IMR-90 (cell line): ENCODE data around the gene NUDT1. TPM values are rescaled to one million over a fixed set of nuclear protein-coding genes. Genes with fewer than 3 reads are reported as not detected.

Source experiments
- ATAC-seq: fragments of 200-7000 bp; cut with Tn5 transposase; 2 replicates; pipeline ENCODE4 v1.9.1; 2020; ENCODE audit warnings: low read depth, mild to moderate bottlenecking, moderate library complexity
- BruUV-seq: library from RNA; stranded (reverse); fragments of 400-500 nt; replicated peaks from 2 replicates; lab custom pipeline; 2021; lab: Mats Ljungman, UMichigan
- CTCF ChIA-PET: fragments of 300-600 bp; formaldehyde crosslinking; extraction: SDS; loops from one replicate; lab custom pipeline; 2021; ENCODE audit warnings: antibody characterized with exemption; lab: Yijun Ruan, JAX
- POLR2A ChIA-PET: fragments of 300-600 bp; sonication (Branson Sonifier 250); formaldehyde crosslinking; loops from one replicate; lab custom pipeline; 2022; ENCODE audit warnings: antibody characterized with exemption; ENCODE audit not compliant: unreplicated experiment; lab: Charles Lee
- DNase-seq: peaks from one replicate; pipeline ENCODE4 v3.0.0; 2013
- H2AFZ ChIP-seq: replicated peaks from 2 replicates; pipeline ENCODE3; 2013; ENCODE audit warnings: low read length, mild to moderate bottlenecking; ENCODE audit not compliant: poor library complexity
- H2AK5ac ChIP-seq: 2 replicates; pipeline ENCODE4 v1.6.1; 2013; ENCODE audit warnings: low read depth, low read length, inconsistent platforms
- H2AK9ac ChIP-seq: replicated peaks from 2 replicates; pipeline ENCODE3; 2013; ENCODE audit warnings: mild to moderate bottlenecking, low read depth, low read length, moderate library complexity; ENCODE audit not compliant: poor library complexity
- H2BK120ac ChIP-seq: 2 replicates; pipeline ENCODE4 v1.6.1; 2013; ENCODE audit warnings: low read depth, low read length, inconsistent platforms
- H2BK15ac ChIP-seq: 3 replicates; pipeline ENCODE4 v1.6.1; 2013; ENCODE audit warnings: low read depth, low read length, inconsistent platforms
- H2BK20ac ChIP-seq: 2 replicates; pipeline ENCODE4 v1.6.1; 2013; ENCODE audit warnings: low read depth, mild to moderate bottlenecking, inconsistent platforms, low read length, moderate library complexity
- H2BK5ac ChIP-seq: 2 replicates; pipeline ENCODE4 v1.6.1; 2013; ENCODE audit warnings: mild to moderate bottlenecking, low read depth, low read length, inconsistent platforms; ENCODE audit not compliant: poor library complexity, severe bottlenecking
- H3K14ac ChIP-seq: replicated peaks from 2 replicates; pipeline ENCODE4 v1.6.1; 2013; ENCODE audit warnings: low read depth, low read length, inconsistent platforms
- H3K18ac ChIP-seq: 2 replicates; pipeline ENCODE4 v1.6.1; 2013; ENCODE audit warnings: low read depth, low read length, control low read depth
- H3K23ac ChIP-seq: 2 replicates; pipeline ENCODE4 v1.6.1; 2013; ENCODE audit warnings: low read depth, low read length, inconsistent platforms
- H3K27ac ChIP-seq: 2 replicates; pipeline ENCODE4 v1.5.1; 2013; ENCODE audit warnings: mild to moderate bottlenecking, control low read depth, low read length; ENCODE audit not compliant: insufficient read depth
- H3K27me3 ChIP-seq: 2 replicates; pipeline ENCODE4 v1.6.1; 2013; ENCODE audit warnings: low read length; ENCODE audit not compliant: control insufficient read depth, insufficient read depth
- H3K36me3 ChIP-seq: 2 replicates; pipeline ENCODE4 v1.6.1; 2013; ENCODE audit warnings: low read length, mixed read lengths; ENCODE audit not compliant: control insufficient read depth, insufficient read depth
- H3K4ac ChIP-seq: 2 replicates; pipeline ENCODE4 v1.6.1; 2013; ENCODE audit warnings: low read depth, low read length, inconsistent platforms
- H3K4me1 ChIP-seq: 2 replicates; pipeline ENCODE4 v1.6.1; 2013; ENCODE audit warnings: low read length, mixed read lengths; ENCODE audit not compliant: control insufficient read depth, insufficient read depth
- H3K4me2 ChIP-seq: 2 replicates; pipeline ENCODE4 v1.6.1; 2013; ENCODE audit warnings: low read depth, mild to moderate bottlenecking, control low read depth, low read length, moderate library complexity
- H3K4me3 ChIP-seq: 2 replicates; pipeline ENCODE4 v1.5.1; 2013; ENCODE audit warnings: low read depth, mild to moderate bottlenecking, control low read depth, low read length, moderate library complexity; ENCODE audit not compliant: insufficient read depth
- H3K56ac ChIP-seq: 2 replicates; pipeline ENCODE4 v1.6.1; 2013; ENCODE audit warnings: low read length, inconsistent platforms; ENCODE audit not compliant: insufficient read depth; ENCODE audit errors: extremely low read depth
- H3K79me1 ChIP-seq, 2 experiments: 2 replicates each; pipeline ENCODE4 v1.6.1; 2013; ENCODE audit warnings: low read length in 2 of 2, inconsistent platforms in 1 of 2, low read depth in 1 of 2
- H3K9ac ChIP-seq: 2 replicates; pipeline ENCODE4 v1.6.1; 2013; ENCODE audit warnings: low read depth, low read length, control low read depth
- H3K9me1 ChIP-seq: 2 replicates; pipeline ENCODE4 v1.6.1; 2013; ENCODE audit warnings: low read length, inconsistent platforms; ENCODE audit not compliant: insufficient read depth
- H3K9me3 ChIP-seq: 2 replicates; pipeline ENCODE4 v1.6.1; 2013; ENCODE audit warnings: low read length; ENCODE audit not compliant: control insufficient read depth, insufficient read depth
- H4K20me1 ChIP-seq: 2 replicates; pipeline ENCODE4 v1.6.1; 2013; ENCODE audit warnings: low read length, inconsistent platforms; ENCODE audit not compliant: insufficient read depth
- H4K5ac ChIP-seq: 2 replicates; pipeline ENCODE4 v1.6.1; 2013; ENCODE audit warnings: mild to moderate bottlenecking, low read depth, low read length, control low read depth
- H4K8ac ChIP-seq, 2 experiments: 2 replicates each; pipeline ENCODE4 v1.6.1; 2013; ENCODE audit warnings: low read depth in 2 of 2, low read length in 2 of 2, control low read depth in 1 of 2, inconsistent platforms in 1 of 2
- H4K91ac ChIP-seq: 2 replicates; pipeline ENCODE4 v1.6.1; 2013; ENCODE audit warnings: low read depth, low read length, inconsistent platforms; ENCODE audit not compliant: insufficient read depth
- BHLHE40 ChIP-seq: fragments of 150-350 bp; IDR thresholded peaks from 2 replicates; pipeline ENCODE4 v1.6.1; 2016; ENCODE audit warnings: mild to moderate bottlenecking, low read depth, low read length
- CEBPB ChIP-seq: IDR thresholded peaks from 2 replicates; pipeline ENCODE4 v1.6.1; 2012; ENCODE audit warnings: low read depth, low read length, improper control_type of control experiment
- FOS ChIP-seq: fragments of 150-350 bp; IDR thresholded peaks from 2 replicates; pipeline ENCODE4 v1.6.1; 2016; ENCODE audit warnings: low read depth, low read length
- MAFK ChIP-seq: IDR thresholded peaks from 2 replicates; pipeline ENCODE4 v1.6.1; 2012; ENCODE audit warnings: low read depth, low read length, improper control_type of control experiment
- MXI1 ChIP-seq: IDR thresholded peaks from 2 replicates; pipeline ENCODE4 v1.6.1; 2012; ENCODE audit warnings: low read depth, mild to moderate bottlenecking, low read length, moderate library complexity, borderline replicate concordance
- NFE2L2 ChIP-seq: fragments of 150-350 bp; IDR thresholded peaks from 2 replicates; pipeline ENCODE4 v1.6.1; 2016; ENCODE audit warnings: low read depth, mild to moderate bottlenecking, low read length
- POLR2A ChIP-seq: IDR thresholded peaks from 2 replicates; pipeline ENCODE4 v1.6.1; 2012; ENCODE audit warnings: mild to moderate bottlenecking, low read depth, low read length
- RAD21 ChIP-seq: IDR thresholded peaks from 2 replicates; pipeline ENCODE4 v1.6.1; 2012; ENCODE audit warnings: low read length, improper control_type of control experiment
- RFX5 ChIP-seq: IDR thresholded peaks from 2 replicates; pipeline ENCODE4 v1.8.0; 2012; ENCODE audit warnings: low read depth, mild to moderate bottlenecking, low read length, moderate library complexity
- USF2 ChIP-seq: fragments of 150-350 bp; IDR thresholded peaks from 2 replicates; pipeline ENCODE4 v1.6.1; 2017; ENCODE audit warnings: mild to moderate bottlenecking, antibody characterized with exemption, low read length, low read depth
- WGBS, 2 experiments: methylation state at CpG; one replicate each; pipeline versions ENCODE4 v1.1.5 to v1.1.7; 2013; ENCODE audit warnings: missing lambda C conversion rate in 2 of 2; ENCODE audit not compliant: insufficient read length in 1 of 2; ENCODE audit errors: extremely low coverage in 2 of 2; 5-methylcytosine and 5-hydroxymethylcytosine counted together
- dilution Hi-C: fragments of 300-500 bp; cut with HindIII; formaldehyde crosslinking; loops from one replicate; pipeline ENCODE4 v1.14.3; 2018; ENCODE audit warnings: low sequenced_read_pairs; ENCODE audit not compliant: unreplicated experiment
- in situ Hi-C: fragments of 300-500 bp; cut with MboI; formaldehyde crosslinking; loops from 3 replicates; pipeline ENCODE4 v1.14.3; 2019; ENCODE audit warnings: low sequenced_read_pairs, inconsistent platforms, mixed read lengths
- intact Hi-C: fragments of 100-400 bp; cut with micrococcal nuclease; formaldehyde crosslinking; loops from 2 replicates; pipeline ENCODE4 v1.10.0; 2022
- polyA plus RNA-seq, 3 experiments: library from polyadenylated mRNA; depleted of rRNA; stranded (reverse); fragments of >200 nt; gene quantifications; 2 replicates each; pipeline ENCODE4 v1.2.3, GENCODE V29; 2012; ENCODE audit warnings: low replicate concordance in 1 of 3
- total RNA-seq: library from RNA; depleted of rRNA; stranded (reverse); fragments of >200 nt; gene quantifications from 2 replicates; pipeline ENCODE4 v1.2.3, GENCODE V29; 2012
- TF ChIP-seq, protein P1 (sequence below): conservative IDR thresholded peaks from 2 replicates; pipeline ENCODE4 v1.5.1; 2012; ENCODE audit warnings: mild to moderate bottlenecking, low read depth, low read length, improper control_type of control experiment
- TF ChIP-seq, protein P2 (sequence below): fragments of 150-350 bp; IDR thresholded peaks from 2 replicates; pipeline ENCODE4 v1.6.1; 2016; ENCODE audit warnings: low read depth, mild to moderate bottlenecking, low read length, moderate library complexity, borderline replicate concordance

The NUDT1 gene
- total and polyA plus RNA-seq, 2 of the 4 experiments (the other 2 are of a cell fraction): 33.4 to 49.1 TPM

GRCh38 chr7:2211926-2212325 is 30.1 kb upstream of the NUDT1 start (continued):
- TF ChIP-seq MXI1: no peak
- no peak for TF ChIP-seq RFX5
- TF ChIP-seq USF2: no peak
- no peak for TF ChIP-seq POLR2A

GRCh38 chr7:2212906-2213305 is 29.1 kb upstream of the NUDT1 start:
- in situ Hi-C loops (loop anchor here (10.0 kb wide), 1 partner anchor 558 kb away; no protein-coding TSS in a partner anchor), dilution Hi-C loops (no loop called here), intact Hi-C loops (no loop called here)
- H3K9me1 ChIP-seq: peaks cover 4% of the 10 kb centered on the region; the same call in 1 of the 2 replicates
- H4K8ac ChIP-seq: no peak overlapping the region
- no peak overlapping the region for H3K56ac ChIP-seq
- H3K4me3 ChIP-seq: no peak overlapping the region
- no peak overlapping the region for H2AFZ ChIP-seq
- 98% methylated on average over 8 of the region's 10 CpGs; no CpG with 5 or more reads in 1 of the 2 experiments for WGBS, 2 experiments
- no peak for DNase-seq
- POLR2A ChIA-PET: no interaction called here
- ATAC-seq: no peak
- H3K27ac ChIP-seq: no peak overlapping the region
- H3K9me3 ChIP-seq: no peaks in the 10 kb centered on the region
- no peak overlapping the region for H2BK120ac ChIP-seq
- H4K20me1 ChIP-seq: peaks cover 6% of the 10 kb centered on the region; the same call in 1 of the 2 replicates
- no peak overlapping the region for H2AK5ac ChIP-seq
- no peak overlapping the region for H4K5ac ChIP-seq
- CTCF ChIA-PET: interaction anchor here (1.0 kb wide), 1 partner anchor 18 kb away, joined by 4 read pairs; no protein-coding TSS in a partner anchor
- no peaks in the 10 kb centered on the region for H3K27me3 ChIP-seq
- no peak overlapping the region for H3K23ac ChIP-seq
- no peak overlapping the region for H3K14ac ChIP-seq
- H3K79me1 ChIP-seq: peaks cover 0 to 4% of the 10 kb centered on the region in 2 experiments; a peak in 1 of 4 replicates
- H3K18ac ChIP-seq: no peak overlapping the region
- no peak overlapping the region for H2BK20ac ChIP-seq
- no TSS peak for BruUV-seq
- no peak overlapping the region for H2BK15ac ChIP-seq
- no peak overlapping the region for H4K91ac ChIP-seq
- H2AK9ac ChIP-seq: no peak overlapping the region
- H3K4me1 ChIP-seq: no peaks in the 10 kb centered on the region
- no peak overlapping the region for H3K9ac ChIP-seq
- H2BK5ac ChIP-seq: no peak overlapping the region
- H3K4me2 ChIP-seq: no peak overlapping the region
- H3K4ac ChIP-seq: no peak overlapping the region
- H3K36me3 ChIP-seq: peaks cover 57% of the 10 kb centered on the region
- TF ChIP-seq RAD21 (no peak), USF2 (no peak), POLR2A (no peak), NFE2L2 (no peak), RFX5 (no peak), BHLHE40 (no peak), MAFK (no peak), CEBPB (no peak), FOS (no peak)
- TF ChIP-seq, protein P1, sequence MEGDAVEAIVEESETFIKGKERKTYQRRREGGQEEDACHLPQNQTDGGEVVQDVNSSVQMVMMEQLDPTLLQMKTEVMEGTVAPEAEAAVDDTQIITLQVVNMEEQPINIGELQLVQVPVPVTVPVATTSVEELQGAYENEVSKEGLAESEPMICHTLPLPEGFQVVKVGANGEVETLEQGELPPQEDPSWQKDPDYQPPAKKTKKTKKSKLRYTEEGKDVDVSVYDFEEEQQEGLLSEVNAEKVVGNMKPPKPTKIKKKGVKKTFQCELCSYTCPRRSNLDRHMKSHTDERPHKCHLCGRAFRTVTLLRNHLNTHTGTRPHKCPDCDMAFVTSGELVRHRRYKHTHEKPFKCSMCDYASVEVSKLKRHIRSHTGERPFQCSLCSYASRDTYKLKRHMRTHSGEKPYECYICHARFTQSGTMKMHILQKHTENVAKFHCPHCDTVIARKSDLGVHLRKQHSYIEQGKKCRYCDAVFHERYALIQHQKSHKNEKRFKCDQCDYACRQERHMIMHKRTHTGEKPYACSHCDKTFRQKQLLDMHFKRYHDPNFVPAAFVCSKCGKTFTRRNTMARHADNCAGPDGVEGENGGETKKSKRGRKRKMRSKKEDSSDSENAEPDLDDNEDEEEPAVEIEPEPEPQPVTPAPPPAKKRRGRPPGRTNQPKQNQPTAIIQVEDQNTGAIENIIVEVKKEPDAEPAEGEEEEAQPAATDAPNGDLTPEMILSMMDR: no peak
- TF ChIP-seq, protein P2, sequence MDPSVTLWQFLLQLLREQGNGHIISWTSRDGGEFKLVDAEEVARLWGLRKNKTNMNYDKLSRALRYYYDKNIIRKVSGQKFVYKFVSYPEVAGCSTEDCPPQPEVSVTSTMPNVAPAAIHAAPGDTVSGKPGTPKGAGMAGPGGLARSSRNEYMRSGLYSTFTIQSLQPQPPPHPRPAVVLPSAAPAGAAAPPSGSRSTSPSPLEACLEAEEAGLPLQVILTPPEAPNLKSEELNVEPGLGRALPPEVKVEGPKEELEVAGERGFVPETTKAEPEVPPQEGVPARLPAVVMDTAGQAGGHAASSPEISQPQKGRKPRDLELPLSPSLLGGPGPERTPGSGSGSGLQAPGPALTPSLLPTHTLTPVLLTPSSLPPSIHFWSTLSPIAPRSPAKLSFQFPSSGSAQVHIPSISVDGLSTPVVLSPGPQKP: no peak
